Stimulated activated CD4-positive, alpha-beta T cell treated with anti-CD3 and anti-CD28 coated beads, Interleukin-15, amount 100 ng/mL, for 48 hours (primary cell): ENCODE data around the gene SLC30A5.

Experiments used
- DNase-seq, 2 donors: peaks; one replicate each; pipeline ENCODE4 v3.0.0-alpha.2; 2020; ENCODE audit warnings: low read depth in 2 of 2

The SLC30A5 gene

DNA sequence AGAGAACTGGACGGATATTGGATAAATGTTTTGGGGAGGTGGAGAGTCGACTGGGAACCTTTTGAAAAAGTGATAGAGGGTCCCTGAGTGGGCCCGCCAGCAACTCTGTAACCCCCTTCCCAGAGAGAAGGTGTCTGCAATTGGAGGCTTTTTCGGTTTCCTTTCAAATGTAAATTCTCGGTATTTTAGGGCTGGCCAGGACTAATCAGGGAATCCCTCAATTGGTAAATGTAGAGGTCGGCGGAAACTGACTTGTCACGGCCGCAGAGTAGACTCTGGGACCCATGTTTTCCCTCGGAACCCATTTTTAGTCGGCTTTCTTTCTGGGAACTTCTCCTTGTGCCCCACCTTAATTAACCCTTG, 73.7 kb downstream of the SLC30A5 start:
- no peak for DNase-seq

DNA sequence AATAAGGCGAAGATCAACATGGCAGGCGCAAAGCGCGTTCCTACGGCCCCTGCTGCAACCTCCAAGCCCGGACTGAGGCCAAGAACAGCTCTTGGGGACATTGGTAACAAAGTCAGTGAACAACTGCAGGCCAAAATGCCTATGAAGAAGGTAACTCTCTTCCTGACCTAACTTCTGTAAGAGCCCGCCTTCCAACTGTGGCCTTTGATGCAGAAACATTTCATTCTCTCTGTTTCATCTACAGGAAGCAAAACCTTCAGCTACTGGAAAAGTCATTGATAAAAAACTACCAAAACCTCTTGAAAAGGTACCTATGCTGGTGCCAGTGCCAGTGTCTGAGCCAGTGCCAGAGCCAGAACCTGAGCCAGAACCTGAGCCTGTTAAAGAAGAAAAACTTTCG, 74.1 kb downstream of the SLC30A5 start:
- DNase-seq: no peak

DNA sequence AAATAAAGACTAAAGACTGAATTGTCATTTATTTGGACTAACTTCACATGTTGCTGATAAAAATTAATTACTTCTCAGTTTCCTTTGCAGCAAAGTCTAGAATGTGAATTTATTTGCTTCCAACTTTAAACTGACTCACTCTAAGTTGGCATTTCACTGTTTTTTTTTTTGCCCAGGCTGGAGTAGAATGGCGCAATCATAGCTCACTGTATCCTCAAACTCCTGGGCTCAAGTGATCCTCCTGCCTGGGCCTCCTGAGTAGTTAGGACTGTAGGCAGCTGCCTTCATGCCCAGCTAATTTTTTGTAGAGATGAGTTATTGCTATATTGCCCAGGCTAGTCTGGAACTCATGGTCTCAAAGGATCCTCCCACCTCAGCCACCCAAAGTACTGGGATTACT, 76.7 kb downstream of the SLC30A5 start:
- no peak for DNase-seq

DNA sequence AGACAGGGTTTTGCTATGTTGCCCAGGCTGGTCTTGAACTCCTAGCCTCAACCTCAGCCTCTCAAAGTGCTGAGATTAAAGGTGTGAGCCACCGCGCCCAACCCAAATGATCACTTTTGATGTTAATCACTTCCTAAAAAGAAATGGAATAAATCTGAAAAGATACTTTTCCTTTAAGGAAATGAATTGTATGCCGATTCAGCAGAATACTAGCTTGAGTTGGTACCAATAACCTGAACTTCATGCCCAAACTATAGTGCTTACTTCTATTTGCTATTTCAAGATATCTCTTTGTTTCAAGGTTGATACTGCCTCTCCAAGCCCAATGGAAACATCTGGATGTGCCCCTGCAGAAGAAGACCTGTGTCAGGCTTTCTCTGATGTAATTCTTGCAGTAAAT, 77.2 kb downstream of the SLC30A5 start:
- no peak for DNase-seq
